Right lobe of liver (tissue), 6 donors: ENCODE results near the gene LRP6. TPM values are rescaled to one million over a fixed set of nuclear protein-coding genes. Genes with fewer than 3 reads are reported as not detected.

Source experiments
- ATAC-seq, 4 donors: fragments of 200-7000 bp; cut with Tn5 transposase; one replicate each; pipeline ENCODE4 v1.9.1; 2020; ENCODE audit warnings: mild to moderate bottlenecking in 4 of 4, moderate library complexity in 4 of 4
- DNase-seq, 3 donors: peaks; one replicate each; pipeline ENCODE4 v3.0.0-alpha.2; 2020
- H3K27ac ChIP-seq, 3 donors: fragments of 200-600 bp; one replicate each; pipeline ENCODE4 v1.8.0; 2022
- H3K27me3 ChIP-seq, 2 donors: fragments of 200-600 bp; one replicate each; pipeline ENCODE4 v1.8.0; 2022
- H3K36me3 ChIP-seq, 4 donors: fragments of 200-600 bp; sonication (generic) in 1 of 4; one replicate each; pipeline versions ENCODE4 v1.5.1 to v1.8.0; 2017 to 2022; ENCODE audit warnings: control low read depth in 1 of 4
- H3K4me1 ChIP-seq, 4 donors: fragments of 200-600 bp; sonication (generic) in 1 of 4; one replicate each; pipeline versions ENCODE4 v1.5.1 to v1.8.0; 2017 to 2022; ENCODE audit warnings: control low read depth in 1 of 4
- H3K4me3 ChIP-seq, 3 donors: fragments of 200-600 bp; one replicate each; pipeline ENCODE4 v1.8.0; 2022
- H3K9me3 ChIP-seq, 4 donors: fragments of 200-600 bp; sonication (generic) in 1 of 4; one replicate each; pipeline versions ENCODE4 v1.5.1 to v1.8.0; 2017 to 2022; ENCODE audit warnings: control low read depth in 1 of 4
- CTCF ChIP-seq, 4 donors: fragments of 200-600 bp in 3 of 4; fragments of 450-650 bp in 1 of 4; IDR thresholded peaks; one replicate each; pipeline versions ENCODE4 v1.5.1 to v1.8.0; 2016 to 2022; ENCODE audit warnings: antibody characterized with exemption in 4 of 4, mild to moderate bottlenecking in 2 of 4
- POLR2A ChIP-seq: fragments of 450-650 bp; IDR thresholded peaks from one replicate; pipeline ENCODE4 v1.6.1; 2017; ENCODE audit warnings: antibody characterized with exemption, mild to moderate bottlenecking
- WGBS: methylation state at CpG from one replicate; pipeline ENCODE4 v1.1.6; 2018; ENCODE audit warnings: low coverage, low lambda C conversion rate; ENCODE audit not compliant: insufficient coverage; ENCODE audit errors: missing lambda C conversion rate; 5-methylcytosine and 5-hydroxymethylcytosine counted together
- intact Hi-C, 2 donors: fragments of 100-400 bp; cut with DNase I; formaldehyde crosslinking; loops; one replicate each; pipeline versions ENCODE4 v1.11.2 to v1.14.1; 2022
- total RNA-seq, 6 experiments: library from RNA; depleted of rRNA in 2 of 6; stranded (reverse); fragments of >200 nt in 2 of 6; fragmentation: NEBNext Ultra II Directional in 3 of 6; extraction: Animal tissue kit (Norgen Biotek cat#: 25700) in 3 of 6; gene quantifications; one replicate each; pipeline versions ENCODE4 v1.1.0 to v1.2.4, GENCODE V29; 2016 to 2023
- donor health status: DM: no; HTN: yes; CAD: no.
- donor health status: DM: no; HTN: no; CAD: no.
- donor health status: DM: no; HTN: no; CAD: no.
- donor health status: DM: no; HTN: yes; CAD: no.
- donor health status: DM: no; HTN: yes; CAD: no.

LRP6 gene
- total RNA-seq, 6 experiments from 2014 or later: 19.9 to 32.5 (median 22.2) TPM

GRCh38 chr12:12194206-12194605, 72.6 kb downstream of the LRP6 start:
- H3K27me3 ChIP-seq: no peaks in the 10 kb centered on the region
- no peaks in the 10 kb centered on the region for H3K36me3 ChIP-seq
- intact Hi-C loops: no loop called here
- no peak overlapping the region for H3K4me3 ChIP-seq
- WGBS: 56% methylated on average over 2 of the region's 2 CpGs
- no peaks in the 10 kb centered on the region for H3K4me1 ChIP-seq
- DNase-seq: no peak
- TF ChIP-seq CTCF (IDR thresholded peaks at IDR 0.05) (no peak), POLR2A (no peak)
- H3K9me3 ChIP-seq: no peaks in the 10 kb centered on the region
- no peak for ATAC-seq
- H3K27ac ChIP-seq: no peak overlapping the region

- ATAC-seq (no peak), DNase-seq (no peak)
- no peaks in the 10 kb centered on the region for H3K4me1 ChIP-seq
- H3K27me3 ChIP-seq: no peaks in the 10 kb centered on the region
- no peak overlapping the region for H3K4me3 ChIP-seq
- no peak overlapping the region for H3K27ac ChIP-seq
- no peaks in the 10 kb centered on the region for H3K9me3 ChIP-seq
- 86% methylated on average over 4 of the region's 4 CpGs for WGBS
- TF ChIP-seq CTCF (IDR thresholded peaks at IDR 0.05) (no peak), POLR2A (no peak)
- intact Hi-C loops: no loop called here
- no peaks in the 10 kb centered on the region for H3K36me3 ChIP-seq
Observed at GRCh38 chr12:12191008-12191407, 75.8 kb downstream of the LRP6 start.

- DNase-seq: no peak
- Histone ChIP-seq H3K9me3 (no peaks in the 10 kb centered on the region), H3K36me3 (no peaks in the 10 kb centered on the region), H3K27ac (no peak overlapping the region), H3K27me3 (no peaks in the 10 kb centered on the region), H3K4me3 (no peak overlapping the region), H3K4me1 (peaks cover 0 to 3% (median 0%) of the 10 kb centered on the region in 4 donors)
- ATAC-seq: no peak
- 64% methylated on average over 1 of the region's 1 CpG for WGBS
- TF ChIP-seq POLR2A: no peak
- intact Hi-C loops: no loop called here
Observed at GRCh38 chr12:12190087-12190809, 76.6 kb downstream of the LRP6 start.

- Histone ChIP-seq H3K4me3 (no peak overlapping the region), H3K9me3 (no peaks in the 10 kb centered on the region), H3K27ac (no peak overlapping the region), H3K36me3 (peaks cover 0 to 6% (median 0%) of the 10 kb centered on the region in 4 donors), H3K4me1 (peaks cover 0 to 9% (median 0%) of the 10 kb centered on the region in 4 donors), H3K27me3 (no peaks in the 10 kb centered on the region)
- TF ChIP-seq CTCF (IDR thresholded peaks at IDR 0.05) (no peak), POLR2A (no peak)
- WGBS: 51% methylated on average over 2 of the region's 2 CpGs
- DNase-seq: no peak
- intact Hi-C loops: no loop called here
- no peak for ATAC-seq
Observed at GRCh38 chr12:12185414-12185813, 81.4 kb downstream of the LRP6 start.

GRCh38 chr12:12182703-12183365, 84.0 kb downstream of the LRP6 start:
- H3K9me3 ChIP-seq: no peaks in the 10 kb centered on the region
- no peak overlapping the region for H3K4me3 ChIP-seq
- 70% methylated on average over 1 of the region's 1 CpG for WGBS
- DNase-seq: no peak
- peak; percentile 26 to 55 (median 49) for ATAC-seq
- TF ChIP-seq CTCF (IDR thresholded peaks at IDR 0.05) (no peak), POLR2A (no peak)
- H3K36me3 ChIP-seq: peaks cover 0 to 16% (median 0%) of the 10 kb centered on the region in 4 donors
- peaks cover 0 to 9% (median 0%) of the 10 kb centered on the region in 4 donors for H3K4me1 ChIP-seq
- peak overlapping the region in 1 of 3 donors; percentile 14 for H3K27ac ChIP-seq
- intact Hi-C loops: no loop called here
- no peaks in the 10 kb centered on the region for H3K27me3 ChIP-seq
